GM10266 (cell line): ENCODE data around the gene LEPROT.

Experiments
- DNase-seq: peaks from one replicate; pipeline ENCODE4 v3.0.0; 2012; ENCODE audit errors: extremely low spot score
- TF ChIP-seq, protein P1 (sequence below): IDR thresholded peaks from 2 replicates; pipeline ENCODE4 v1.5.1; 2012; ENCODE audit warnings: mild to moderate bottlenecking, low read depth; ENCODE audit not compliant: control insufficient read depth, insufficient read depth; ENCODE audit errors: missing control alignments

LEPROT gene

DNA sequence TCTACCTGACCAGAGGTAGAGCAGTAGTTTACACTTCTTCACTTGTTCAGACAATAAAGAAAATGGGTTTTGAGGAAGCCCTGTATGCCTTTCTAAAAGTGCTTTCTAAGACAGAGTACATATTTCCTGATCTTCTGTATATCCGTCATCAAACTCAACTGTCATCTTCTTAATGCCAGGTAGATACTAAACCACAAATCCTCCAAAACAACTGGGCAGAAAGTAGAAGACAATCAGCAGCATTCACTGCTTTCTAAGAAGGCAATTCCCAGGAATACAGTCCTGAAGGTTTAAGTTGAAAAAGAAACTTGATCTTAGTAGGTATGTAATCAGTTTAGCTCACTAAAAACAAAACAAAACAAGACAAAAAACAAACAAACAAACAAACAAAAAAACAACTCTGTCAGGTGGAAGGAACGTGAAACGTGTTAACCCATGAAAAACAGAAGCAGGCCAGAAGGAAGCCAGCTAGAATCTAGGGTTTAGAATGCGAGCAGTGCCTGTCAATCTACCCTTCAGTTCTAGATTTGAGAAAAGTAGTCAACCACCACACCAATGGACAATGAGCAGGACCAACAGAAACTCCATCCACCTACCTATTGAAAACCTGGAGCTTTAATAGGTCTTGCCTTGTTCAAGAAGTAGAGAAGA is 59.2 kb downstream of the LEPROT start:
- no peak for DNase-seq
- TF ChIP-seq, protein P1, sequence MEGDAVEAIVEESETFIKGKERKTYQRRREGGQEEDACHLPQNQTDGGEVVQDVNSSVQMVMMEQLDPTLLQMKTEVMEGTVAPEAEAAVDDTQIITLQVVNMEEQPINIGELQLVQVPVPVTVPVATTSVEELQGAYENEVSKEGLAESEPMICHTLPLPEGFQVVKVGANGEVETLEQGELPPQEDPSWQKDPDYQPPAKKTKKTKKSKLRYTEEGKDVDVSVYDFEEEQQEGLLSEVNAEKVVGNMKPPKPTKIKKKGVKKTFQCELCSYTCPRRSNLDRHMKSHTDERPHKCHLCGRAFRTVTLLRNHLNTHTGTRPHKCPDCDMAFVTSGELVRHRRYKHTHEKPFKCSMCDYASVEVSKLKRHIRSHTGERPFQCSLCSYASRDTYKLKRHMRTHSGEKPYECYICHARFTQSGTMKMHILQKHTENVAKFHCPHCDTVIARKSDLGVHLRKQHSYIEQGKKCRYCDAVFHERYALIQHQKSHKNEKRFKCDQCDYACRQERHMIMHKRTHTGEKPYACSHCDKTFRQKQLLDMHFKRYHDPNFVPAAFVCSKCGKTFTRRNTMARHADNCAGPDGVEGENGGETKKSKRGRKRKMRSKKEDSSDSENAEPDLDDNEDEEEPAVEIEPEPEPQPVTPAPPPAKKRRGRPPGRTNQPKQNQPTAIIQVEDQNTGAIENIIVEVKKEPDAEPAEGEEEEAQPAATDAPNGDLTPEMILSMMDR, result no peak

- TF ChIP-seq, protein P1, result no peak
- DNase-seq, result no peak
Observed at GRCh38 chr1:65480684-65481405, 60.4 kb downstream of the LEPROT start.

- TF ChIP-seq, protein P1, result no peak
- no peak for DNase-seq
Observed at GRCh38 chr1:65483993-65484754, 63.7 kb downstream of the LEPROT start.
